Fibroblast of pulmonary artery (primary cell): ENCODE measurements around the gene HOXA13.

Experiments used
- DNase-seq: peaks from one replicate; pipeline ENCODE4 v3.0.0-alpha.2; 2010; ENCODE audit warnings: low read depth
- H3K4me3 ChIP-seq: replicated peaks from 2 replicates; pipeline ENCODE4 v1.5.1; 2011; ENCODE audit warnings: low read depth, mild to moderate bottlenecking, control low read depth, low read length, moderate library complexity
- CTCF ChIP-seq: IDR thresholded peaks from 2 replicates; pipeline ENCODE4 v1.5.1; 2011; ENCODE audit warnings: mild to moderate bottlenecking, control low read depth, low read length, inconsistent platforms; ENCODE audit errors: missing control alignments

The HOXA13 gene

DNA sequence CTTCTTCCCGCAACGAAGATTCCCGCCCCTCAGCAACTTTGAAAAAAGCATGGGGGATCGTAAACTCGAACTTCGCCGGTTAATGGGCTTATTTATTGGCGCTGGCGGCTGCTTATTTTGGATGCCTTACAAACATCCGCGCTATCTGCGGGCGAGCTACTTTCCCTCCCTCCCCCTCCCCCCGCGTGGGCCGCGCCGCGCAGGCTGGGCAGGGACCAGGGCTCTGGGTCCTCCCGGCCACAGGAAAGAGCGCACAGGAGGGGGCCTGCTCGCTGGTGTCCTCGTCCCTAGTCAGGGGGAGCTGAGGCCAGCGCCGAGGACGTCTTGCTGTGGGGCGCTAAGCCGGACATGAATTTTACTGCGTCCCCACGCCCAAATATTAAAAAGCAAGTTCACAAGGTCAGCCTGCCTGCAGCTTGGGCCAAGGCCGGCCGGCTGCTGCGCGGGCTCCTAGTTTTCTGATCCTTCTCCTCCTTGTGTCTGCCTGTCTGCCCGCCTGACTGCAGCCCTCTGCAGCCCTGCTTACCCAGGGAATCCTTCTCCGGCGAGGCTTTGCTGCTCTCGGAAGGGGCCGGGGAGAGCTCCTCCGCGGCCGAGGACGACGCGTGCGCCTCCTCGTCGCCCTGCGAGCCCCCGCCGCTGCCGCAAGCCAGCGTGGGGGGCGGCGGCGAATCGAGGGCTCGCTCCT, 26.9 kb downstream of the HOXA13 start:
- DNase-seq: no peak
- H3K4me3 ChIP-seq: no peak overlapping the region
- TF ChIP-seq CTCF: no peak

- DNase-seq: no peak
- no peak for TF ChIP-seq CTCF
- no peak overlapping the region for H3K4me3 ChIP-seq
Measured at GRCh38 chr7:27172315-27172774, 27.5 kb downstream of the HOXA13 start.

GRCh38 chr7:27171637-27172314, 28.1 kb downstream of the HOXA13 start:
- H3K4me3 ChIP-seq: no peak overlapping the region
- DNase-seq: no peak
- TF ChIP-seq CTCF: no peak

DNA sequence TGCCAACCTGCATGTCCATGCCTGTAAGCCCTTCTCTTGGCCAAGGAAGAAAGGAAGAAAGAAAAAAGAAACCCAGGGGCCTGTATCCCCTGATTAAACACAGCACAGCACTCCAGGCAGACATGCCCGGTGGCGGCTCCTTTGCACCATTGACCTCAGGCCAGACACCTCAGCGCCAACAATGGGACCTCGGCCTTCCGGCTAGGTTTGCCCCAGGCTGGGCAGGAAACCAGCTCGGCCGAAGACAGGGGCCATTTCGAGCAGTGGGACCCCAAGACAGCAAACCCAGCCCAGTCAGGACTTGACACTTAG, 28.6 kb downstream of the HOXA13 start:
- no peak for DNase-seq
- no peak for TF ChIP-seq CTCF
- H3K4me3 ChIP-seq: no peak overlapping the region

DNA sequence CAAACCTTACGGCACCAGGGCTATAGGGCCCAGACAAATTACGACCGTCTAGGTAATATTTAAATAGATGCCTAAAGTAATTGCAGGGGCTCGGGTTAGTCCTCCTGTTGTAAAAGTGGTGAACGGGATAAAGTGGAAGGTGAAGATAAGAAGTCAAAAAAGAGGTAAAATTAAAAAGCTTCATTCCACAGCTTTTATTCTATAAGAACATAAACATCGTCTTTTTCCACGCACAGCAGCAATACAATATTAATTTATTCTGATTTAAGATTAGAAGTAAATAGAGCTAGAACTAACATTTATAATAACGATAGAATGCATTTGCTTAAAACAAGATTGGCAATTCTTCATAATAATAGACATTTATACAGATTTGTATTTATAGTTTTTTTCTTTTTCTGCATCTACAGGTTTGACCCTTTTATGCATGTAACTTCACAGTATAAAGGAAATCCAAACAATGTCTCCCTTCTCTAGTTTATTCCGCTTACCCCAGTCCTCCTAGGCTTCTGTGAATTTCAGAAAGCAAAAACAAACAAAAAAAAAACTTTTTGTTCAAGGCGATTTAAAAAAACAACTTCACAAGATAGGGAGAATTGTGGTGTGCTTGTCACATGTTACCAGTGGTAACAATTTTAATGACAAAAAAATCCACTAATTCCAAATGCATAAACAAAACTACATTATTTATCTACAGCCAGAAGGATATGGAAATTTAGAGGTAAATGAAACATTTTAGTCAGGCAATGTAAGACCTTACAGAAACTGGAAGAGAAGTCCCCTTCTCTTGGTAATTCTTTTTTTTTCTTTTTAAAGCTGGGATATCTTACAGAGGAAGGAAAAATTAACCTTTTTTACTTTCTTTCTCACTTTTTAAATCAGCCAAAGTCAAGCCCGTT, 29.2 kb downstream of the HOXA13 start:
- DNase-seq: no peak
- H3K4me3 ChIP-seq: no peak overlapping the region
- TF ChIP-seq CTCF: no peak

DNA sequence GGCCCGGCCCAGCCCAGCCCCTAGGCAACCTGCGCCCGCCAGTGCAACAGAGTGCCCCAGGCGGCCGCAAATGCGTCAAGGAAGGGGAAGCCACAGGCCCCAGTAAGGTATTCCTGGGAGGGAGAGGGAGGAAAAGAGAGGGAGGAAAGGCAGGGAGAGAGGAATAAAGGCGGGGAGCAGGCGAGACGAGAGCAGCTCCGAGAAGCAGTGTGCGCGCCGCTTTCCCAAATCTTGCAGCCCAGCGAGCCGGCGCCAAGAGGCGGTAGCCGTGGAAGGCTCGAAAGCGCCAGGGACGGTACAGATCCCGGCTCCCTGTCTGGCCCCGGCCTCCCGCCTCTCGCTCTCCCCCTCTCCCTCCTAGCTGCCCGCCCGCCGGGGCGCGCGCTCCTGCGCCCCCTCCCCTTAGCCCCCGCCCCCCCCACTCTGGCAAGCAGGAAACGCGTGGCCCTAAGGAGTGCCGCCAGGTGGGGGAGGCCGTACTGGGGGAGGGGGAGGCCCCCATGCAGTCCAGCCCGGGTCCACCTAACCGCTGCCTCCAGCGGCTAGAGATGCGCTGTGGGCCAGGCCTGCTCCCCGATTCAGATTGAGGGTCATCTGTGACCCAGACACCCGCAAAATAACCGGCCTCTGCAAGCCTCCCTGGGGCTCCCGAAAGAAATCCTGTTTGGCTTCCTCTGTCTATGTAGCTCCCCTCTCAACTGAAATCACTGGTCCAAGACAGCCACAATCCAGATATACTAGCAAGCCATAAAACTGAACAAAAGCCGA, 30.0 kb downstream of the HOXA13 start:
- DNase-seq: no peak
- TF ChIP-seq CTCF: no peak
- no peak overlapping the region for H3K4me3 ChIP-seq
